ENCODE results near the gene CRHR2. TPM values are rescaled to one million over a fixed set of nuclear protein-coding genes. Genes with fewer than 3 reads are reported as not detected.

CRHR2 gene
- total RNA-seq, 1 experiment from 2014 or later = not detected

DNA sequence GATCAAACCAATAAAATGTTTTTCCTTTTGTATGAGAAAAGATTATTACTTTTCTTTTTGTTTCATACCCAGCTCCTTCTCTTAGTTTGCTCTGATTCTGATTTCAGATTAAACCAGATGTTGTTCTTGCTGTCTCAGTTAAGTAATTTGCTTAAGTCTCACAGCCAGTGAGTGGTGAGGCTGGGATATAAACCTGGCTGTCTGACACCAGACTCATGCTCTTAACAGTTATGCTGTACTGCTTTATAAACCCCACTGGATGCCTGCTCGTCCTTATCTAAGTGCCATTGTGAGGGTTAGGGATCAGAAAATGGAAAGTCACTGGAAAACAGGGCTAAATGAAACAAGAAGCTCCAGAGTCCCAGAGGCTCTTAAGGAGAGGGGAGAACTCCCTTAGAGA is 63.3 kb downstream of the CRHR2 start:
- H3K4me1 Mint-ChIP-seq (ENCODE audit: low read depth, unreplicated experiment) = no peaks in the 10 kb centered on the region
- TF ChIP-seq, protein P1, sequence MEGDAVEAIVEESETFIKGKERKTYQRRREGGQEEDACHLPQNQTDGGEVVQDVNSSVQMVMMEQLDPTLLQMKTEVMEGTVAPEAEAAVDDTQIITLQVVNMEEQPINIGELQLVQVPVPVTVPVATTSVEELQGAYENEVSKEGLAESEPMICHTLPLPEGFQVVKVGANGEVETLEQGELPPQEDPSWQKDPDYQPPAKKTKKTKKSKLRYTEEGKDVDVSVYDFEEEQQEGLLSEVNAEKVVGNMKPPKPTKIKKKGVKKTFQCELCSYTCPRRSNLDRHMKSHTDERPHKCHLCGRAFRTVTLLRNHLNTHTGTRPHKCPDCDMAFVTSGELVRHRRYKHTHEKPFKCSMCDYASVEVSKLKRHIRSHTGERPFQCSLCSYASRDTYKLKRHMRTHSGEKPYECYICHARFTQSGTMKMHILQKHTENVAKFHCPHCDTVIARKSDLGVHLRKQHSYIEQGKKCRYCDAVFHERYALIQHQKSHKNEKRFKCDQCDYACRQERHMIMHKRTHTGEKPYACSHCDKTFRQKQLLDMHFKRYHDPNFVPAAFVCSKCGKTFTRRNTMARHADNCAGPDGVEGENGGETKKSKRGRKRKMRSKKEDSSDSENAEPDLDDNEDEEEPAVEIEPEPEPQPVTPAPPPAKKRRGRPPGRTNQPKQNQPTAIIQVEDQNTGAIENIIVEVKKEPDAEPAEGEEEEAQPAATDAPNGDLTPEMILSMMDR (IDR thresholded peaks at IDR 0.05; ENCODE audit: insufficient read depth in 1 of 2, low read depth in 1 of 2, low read length in 1 of 2, severe bottlenecking in 1 of 2, unreplicated experiment in 1 of 2) = no peak
- DNase-seq = no peak
- no peaks in the 10 kb centered on the region for H3K9me3 ChIP-seq
- ChIA-PET CTCF (no interaction called here), POLR2A (no interaction called here)
- peaks cover 3% of the 10 kb centered on the region; the same call in 1 of the 2 replicates for H3K36me3 ChIP-seq (ENCODE audit: control insufficient read depth, insufficient read depth, low read length)
- no peak overlapping the region for H3K27ac Mint-ChIP-seq (ENCODE audit: unreplicated experiment)
- intact Hi-C loops (cut with micrococcal nuclease; ENCODE audit: unreplicated experiment) = no loop called here
- peaks cover 99% of the 10 kb centered on the region for H3K36me3 Mint-ChIP-seq (ENCODE audit: insufficient read depth, unreplicated experiment)
- H3K9me3 Mint-ChIP-seq (ENCODE audit: unreplicated experiment) = no peaks in the 10 kb centered on the region
- BruUV-seq (replicated peaks) = no TSS peak
- H3K4me3 ChIP-seq (ENCODE audit: low read depth, low read length) = no peak overlapping the region
- no peaks in the 10 kb centered on the region for H3K27me3 Mint-ChIP-seq (ENCODE audit: insufficient read depth, unreplicated experiment)
- H3K4me3 Mint-ChIP-seq (ENCODE audit: unreplicated experiment) = no peak overlapping the region
- no peaks in the 10 kb centered on the region for H3K27me3 ChIP-seq (replicated peaks; ENCODE audit: control insufficient read depth, insufficient read depth, low read length)
- no peaks in the 10 kb centered on the region for H3K4me1 ChIP-seq

DNA sequence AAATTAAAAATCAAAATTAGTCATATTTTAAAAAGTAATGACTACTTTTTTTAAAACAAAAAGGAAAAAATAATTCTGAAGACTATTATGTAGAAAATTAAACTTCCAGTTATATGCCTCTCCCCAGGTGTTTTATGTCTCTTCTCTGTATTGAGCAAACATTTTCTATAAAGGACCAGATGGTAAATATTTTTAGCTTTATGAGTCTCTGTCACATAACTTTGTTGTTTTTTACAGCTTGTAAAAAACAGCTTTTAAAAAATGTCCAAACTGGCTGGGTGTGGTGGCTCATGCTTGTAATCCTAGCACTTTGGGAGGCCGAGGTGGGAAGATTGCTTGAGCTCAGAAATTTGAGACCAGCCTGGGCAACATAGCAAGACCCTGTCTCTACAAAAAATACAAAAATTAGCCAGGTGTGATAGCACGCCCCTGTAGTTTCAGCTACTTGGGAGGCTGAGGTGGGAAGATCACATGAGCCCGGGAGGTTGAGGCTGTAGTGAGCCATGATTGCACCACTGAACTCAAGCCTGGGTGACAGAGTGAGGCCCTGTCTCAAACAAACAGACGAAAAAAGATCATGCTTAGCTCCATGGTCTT is 64.1 kb downstream of the CRHR2 start:
- Histone ChIP-seq H3K27me3 (replicated peaks; ENCODE audit: control insufficient read depth, insufficient read depth, low read length) (no peaks in the 10 kb centered on the region), H3K36me3 (ENCODE audit: control insufficient read depth, insufficient read depth, low read length) (peaks cover 3% of the 10 kb centered on the region; the same call in 1 of the 2 replicates), H3K9me3 (no peaks in the 10 kb centered on the region), H3K4me3 (ENCODE audit: low read depth, low read length) (no peak overlapping the region), H3K4me1 (no peaks in the 10 kb centered on the region)
- no peak for DNase-seq
- no peak overlapping the region for H3K4me3 Mint-ChIP-seq (ENCODE audit: unreplicated experiment)
- no peak overlapping the region for H3K27ac Mint-ChIP-seq (ENCODE audit: unreplicated experiment)
- ChIA-PET POLR2A (no interaction called here), CTCF (no interaction called here)
- H3K36me3 Mint-ChIP-seq (ENCODE audit: insufficient read depth, unreplicated experiment) = peaks cover 99% of the 10 kb centered on the region
- H3K27me3 Mint-ChIP-seq (ENCODE audit: insufficient read depth, unreplicated experiment) = no peaks in the 10 kb centered on the region
- H3K9me3 Mint-ChIP-seq (ENCODE audit: unreplicated experiment) = no peaks in the 10 kb centered on the region
- BruUV-seq (replicated peaks) = no TSS peak
- intact Hi-C loops (cut with micrococcal nuclease; ENCODE audit: unreplicated experiment) = no loop called here
- H3K4me1 Mint-ChIP-seq (ENCODE audit: low read depth, unreplicated experiment) = no peaks in the 10 kb centered on the region
- TF ChIP-seq, protein P1 (IDR thresholded peaks at IDR 0.05; ENCODE audit: insufficient read depth in 1 of 2, low read depth in 1 of 2, low read length in 1 of 2, severe bottlenecking in 1 of 2, unreplicated experiment in 1 of 2) = no peak

- H3K36me3 ChIP-seq (ENCODE audit: control insufficient read depth, insufficient read depth, low read length) = peaks cover 3% of the 10 kb centered on the region; the same call in 1 of the 2 replicates
- peaks cover 99% of the 10 kb centered on the region for H3K36me3 Mint-ChIP-seq (ENCODE audit: insufficient read depth, unreplicated experiment)
- no TSS peak for BruUV-seq (replicated peaks)
- H3K4me3 Mint-ChIP-seq (ENCODE audit: unreplicated experiment) = no peak overlapping the region
- H3K4me3 ChIP-seq (ENCODE audit: low read depth, low read length) = no peak overlapping the region
- no peak for DNase-seq
- no peaks in the 10 kb centered on the region for H3K27me3 Mint-ChIP-seq (ENCODE audit: insufficient read depth, unreplicated experiment)
- no peaks in the 10 kb centered on the region for H3K9me3 ChIP-seq
- TF ChIP-seq, protein P1 (IDR thresholded peaks at IDR 0.05; ENCODE audit: insufficient read depth in 1 of 2, low read depth in 1 of 2, low read length in 1 of 2, severe bottlenecking in 1 of 2, unreplicated experiment in 1 of 2) = no peak
- ChIA-PET CTCF (no interaction called here), POLR2A (no interaction called here)
- H3K4me1 Mint-ChIP-seq (ENCODE audit: low read depth, unreplicated experiment) = no peaks in the 10 kb centered on the region
- H3K27ac Mint-ChIP-seq (ENCODE audit: unreplicated experiment) = no peak overlapping the region
- no peaks in the 10 kb centered on the region for H3K9me3 Mint-ChIP-seq (ENCODE audit: unreplicated experiment)
- intact Hi-C loops (cut with micrococcal nuclease; ENCODE audit: unreplicated experiment) = no loop called here
- H3K4me1 ChIP-seq = no peaks in the 10 kb centered on the region
- H3K27me3 ChIP-seq (replicated peaks; ENCODE audit: control insufficient read depth, insufficient read depth, low read length) = no peaks in the 10 kb centered on the region
Observed at GRCh38 chr7:30617359-30617758, 64.9 kb downstream of the CRHR2 start.

Data from Caco-2 (cell line).